Measurements from ENCODE around the gene F12.
A peak's percentile ranks its signal among the peaks of the same experiment; 100 is the strongest.

The F12 gene

DNA sequence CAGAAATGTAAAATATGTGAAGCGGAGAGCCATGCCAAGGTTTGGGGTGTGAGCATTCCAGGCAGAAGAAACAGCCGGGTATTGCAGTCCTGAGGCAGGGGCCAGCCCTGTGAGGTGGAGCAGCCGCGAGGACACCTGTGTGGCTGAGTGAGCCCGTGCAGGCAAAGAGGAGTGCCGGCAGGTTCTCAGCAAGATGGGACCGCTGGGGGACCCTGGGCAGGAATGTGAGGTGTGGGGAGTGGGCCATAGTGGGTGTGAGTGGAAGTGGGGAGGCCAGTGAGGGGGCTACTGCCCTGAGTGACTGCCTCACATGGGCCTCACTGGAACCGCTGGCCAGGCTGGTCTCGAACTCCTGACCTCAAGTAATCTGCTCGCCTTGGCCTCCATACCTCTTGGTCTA lies 29.1 kb upstream of the F12 start:
- no peaks in the 10 kb centered on the region for H3K27me3 ChIP-seq (ENCODE audit: insufficient read depth, poor library complexity, severe bottlenecking)
- H3K9me3 ChIP-seq (ENCODE audit: severe bottlenecking): no peaks in the 10 kb centered on the region
- peaks cover 44% of the 10 kb centered on the region for H3K36me3 ChIP-seq (ENCODE audit: low read depth)
- TF ChIP-seq, protein P1, sequence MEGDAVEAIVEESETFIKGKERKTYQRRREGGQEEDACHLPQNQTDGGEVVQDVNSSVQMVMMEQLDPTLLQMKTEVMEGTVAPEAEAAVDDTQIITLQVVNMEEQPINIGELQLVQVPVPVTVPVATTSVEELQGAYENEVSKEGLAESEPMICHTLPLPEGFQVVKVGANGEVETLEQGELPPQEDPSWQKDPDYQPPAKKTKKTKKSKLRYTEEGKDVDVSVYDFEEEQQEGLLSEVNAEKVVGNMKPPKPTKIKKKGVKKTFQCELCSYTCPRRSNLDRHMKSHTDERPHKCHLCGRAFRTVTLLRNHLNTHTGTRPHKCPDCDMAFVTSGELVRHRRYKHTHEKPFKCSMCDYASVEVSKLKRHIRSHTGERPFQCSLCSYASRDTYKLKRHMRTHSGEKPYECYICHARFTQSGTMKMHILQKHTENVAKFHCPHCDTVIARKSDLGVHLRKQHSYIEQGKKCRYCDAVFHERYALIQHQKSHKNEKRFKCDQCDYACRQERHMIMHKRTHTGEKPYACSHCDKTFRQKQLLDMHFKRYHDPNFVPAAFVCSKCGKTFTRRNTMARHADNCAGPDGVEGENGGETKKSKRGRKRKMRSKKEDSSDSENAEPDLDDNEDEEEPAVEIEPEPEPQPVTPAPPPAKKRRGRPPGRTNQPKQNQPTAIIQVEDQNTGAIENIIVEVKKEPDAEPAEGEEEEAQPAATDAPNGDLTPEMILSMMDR (IDR thresholded peaks at IDR 0.05; ENCODE audit: poor library complexity, severe bottlenecking): no peak
- H3K4me1 ChIP-seq (ENCODE audit: insufficient read depth, poor library complexity, severe bottlenecking): no peaks in the 10 kb centered on the region
- ATAC-seq (ENCODE audit: low read depth) (no peak), DNase-seq (ENCODE audit: low spot score) (no peak)
- no peak overlapping the region for H3K27ac ChIP-seq (ENCODE audit: poor library complexity, severe bottlenecking)
- no peak overlapping the region for H3K4me3 ChIP-seq (ENCODE audit: severe bottlenecking)

DNA sequence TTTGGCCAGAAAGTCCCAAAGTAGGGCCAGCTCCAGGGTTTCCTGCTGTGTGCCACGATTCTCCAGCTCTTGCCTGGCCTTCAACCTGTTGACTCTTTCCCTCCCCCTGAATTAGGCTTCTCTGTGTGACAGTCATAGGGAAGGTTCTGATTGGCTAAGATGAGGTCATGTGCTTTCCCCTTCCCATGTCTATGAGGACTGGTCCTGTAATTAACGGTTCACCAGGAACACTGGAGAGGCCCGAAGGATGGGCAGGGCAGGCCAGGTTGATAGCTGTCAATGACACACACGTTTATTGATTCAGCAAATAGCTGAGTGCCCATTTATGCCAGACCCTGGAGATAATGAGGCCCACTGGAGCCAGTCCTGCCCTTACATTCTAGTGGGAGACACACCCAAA lies 28.3 kb upstream of the F12 start:
- H3K27ac ChIP-seq (ENCODE audit: poor library complexity, severe bottlenecking): no peak overlapping the region
- no peaks in the 10 kb centered on the region for H3K4me1 ChIP-seq (ENCODE audit: insufficient read depth, poor library complexity, severe bottlenecking)
- DNase-seq (ENCODE audit: low spot score): no peak
- H3K36me3 ChIP-seq (ENCODE audit: low read depth): peaks cover 53% of the 10 kb centered on the region
- no peaks in the 10 kb centered on the region for H3K9me3 ChIP-seq (ENCODE audit: severe bottlenecking)
- no peak overlapping the region for H3K4me3 ChIP-seq (ENCODE audit: severe bottlenecking)
- TF ChIP-seq, protein P1 (IDR thresholded peaks at IDR 0.05; ENCODE audit: poor library complexity, severe bottlenecking): no peak
- no peaks in the 10 kb centered on the region for H3K27me3 ChIP-seq (ENCODE audit: insufficient read depth, poor library complexity, severe bottlenecking)
- ATAC-seq (ENCODE audit: low read depth): no peak

DNA sequence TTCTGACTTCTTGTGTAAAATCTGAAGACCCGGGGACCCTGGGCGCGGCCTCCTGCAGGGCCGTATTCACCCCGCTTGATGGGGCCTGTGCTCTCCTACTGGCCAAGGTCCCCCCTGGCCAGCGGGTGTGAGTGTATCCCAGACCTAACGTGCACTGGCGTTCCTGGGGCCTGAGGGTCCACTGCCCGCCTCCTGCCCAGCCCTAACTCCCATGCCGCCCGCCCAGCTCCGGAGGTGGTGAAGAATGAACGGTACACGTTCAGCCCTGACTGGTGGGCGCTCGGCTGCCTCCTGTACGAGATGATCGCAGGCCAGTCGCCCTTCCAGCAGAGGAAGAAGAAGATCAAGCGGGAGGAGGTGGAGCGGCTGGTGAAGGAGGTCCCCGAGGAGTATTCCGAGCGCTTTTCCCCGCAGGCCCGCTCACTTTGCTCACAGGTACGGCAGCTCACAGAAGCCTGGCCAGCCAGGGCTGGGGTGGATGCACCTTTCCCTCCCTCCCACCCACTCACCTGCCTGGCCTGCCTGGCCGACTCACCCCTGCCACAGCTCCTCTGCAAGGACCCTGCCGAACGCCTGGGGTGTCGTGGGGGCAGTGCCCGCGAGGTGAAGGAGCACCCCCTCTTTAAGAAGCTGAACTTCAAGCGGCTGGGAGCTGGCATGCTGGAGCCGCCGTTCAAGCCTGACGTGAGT lies 26.6 kb upstream of the F12 start:
- no peaks in the 10 kb centered on the region for H3K27me3 ChIP-seq (ENCODE audit: insufficient read depth, poor library complexity, severe bottlenecking)
- DNase-seq (ENCODE audit: low spot score): peak; percentile 78
- H3K36me3 ChIP-seq (ENCODE audit: low read depth): peaks cover 69% of the 10 kb centered on the region
- H3K9me3 ChIP-seq (ENCODE audit: severe bottlenecking): no peaks in the 10 kb centered on the region
- H3K4me1 ChIP-seq (ENCODE audit: insufficient read depth, poor library complexity, severe bottlenecking): no peaks in the 10 kb centered on the region
- H3K4me3 ChIP-seq (ENCODE audit: severe bottlenecking): no peak overlapping the region
- ATAC-seq (ENCODE audit: low read depth): no peak
- TF ChIP-seq, protein P1 (IDR thresholded peaks at IDR 0.05; ENCODE audit: poor library complexity, severe bottlenecking): no peak
- no peak overlapping the region for H3K27ac ChIP-seq (ENCODE audit: poor library complexity, severe bottlenecking)

DNA sequence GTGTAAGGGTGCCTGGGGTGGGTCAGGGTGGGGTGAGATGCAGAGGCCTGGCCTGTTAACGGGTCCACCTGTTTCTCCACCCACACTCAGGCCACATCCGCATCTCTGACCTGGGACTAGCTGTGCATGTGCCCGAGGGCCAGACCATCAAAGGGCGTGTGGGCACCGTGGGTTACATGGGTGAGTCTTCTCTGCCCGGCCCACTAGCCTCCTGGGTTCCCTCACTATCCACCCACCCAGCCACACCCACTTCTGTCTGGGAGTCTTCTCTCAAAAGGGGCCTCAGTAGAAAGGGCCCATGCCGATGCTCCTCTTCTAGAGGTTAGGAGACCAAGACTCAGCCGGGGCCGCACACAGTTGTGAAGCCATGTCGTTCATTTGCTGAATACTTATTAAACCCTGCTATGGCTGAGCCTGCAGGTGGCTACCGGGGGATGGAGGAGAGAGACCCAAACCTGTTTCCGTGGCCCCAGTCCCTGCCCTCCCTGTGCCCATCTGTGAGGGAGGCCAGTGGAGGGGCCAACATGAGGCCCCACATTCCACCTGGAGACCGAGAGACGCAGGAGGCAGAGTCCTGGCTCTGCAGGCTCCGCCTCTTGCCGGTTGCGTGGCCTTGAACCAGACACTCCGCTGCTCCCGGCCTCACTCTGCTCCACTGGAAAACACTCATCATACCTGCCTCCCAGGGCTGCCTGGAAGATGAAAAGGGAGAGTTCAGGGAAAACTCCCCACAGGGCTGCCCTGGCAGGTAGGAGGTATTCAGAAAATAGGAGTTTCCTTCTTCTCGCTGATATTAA lies 25.8 kb upstream of the F12 start:
- TF ChIP-seq, protein P1 (IDR thresholded peaks at IDR 0.05; ENCODE audit: poor library complexity, severe bottlenecking): no peak
- ATAC-seq (ENCODE audit: low read depth) (no peak), DNase-seq (ENCODE audit: low spot score) (peak; percentile 73)
- Histone ChIP-seq H3K4me1 (ENCODE audit: insufficient read depth, poor library complexity, severe bottlenecking) (no peaks in the 10 kb centered on the region), H3K9me3 (ENCODE audit: severe bottlenecking) (no peaks in the 10 kb centered on the region), H3K4me3 (ENCODE audit: severe bottlenecking) (no peak overlapping the region), H3K27ac (ENCODE audit: poor library complexity, severe bottlenecking) (no peak overlapping the region), H3K36me3 (ENCODE audit: low read depth) (peaks cover 76% of the 10 kb centered on the region), H3K27me3 (ENCODE audit: insufficient read depth, poor library complexity, severe bottlenecking) (no peaks in the 10 kb centered on the region)

DNA sequence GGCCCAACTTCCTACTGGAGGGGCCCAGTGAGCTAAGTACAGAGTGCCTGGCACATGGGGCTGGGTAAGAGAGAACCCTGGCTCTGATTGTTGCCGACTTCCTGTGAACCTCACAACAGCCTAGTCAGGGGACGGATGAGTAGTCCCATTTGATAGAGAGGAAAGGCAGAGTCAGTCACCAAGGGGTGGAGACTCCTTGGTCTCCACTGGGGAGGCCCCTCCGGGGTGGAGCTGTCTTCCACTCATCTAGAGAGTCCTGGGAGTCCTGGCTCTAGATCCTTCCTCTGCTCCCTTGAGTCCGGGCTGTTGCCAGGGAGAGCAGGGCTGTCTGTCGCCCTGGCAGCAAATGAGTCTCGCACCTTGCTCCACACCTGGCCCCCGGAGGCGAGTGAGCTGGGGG lies 25.1 kb upstream of the F12 start:
- H3K4me1 ChIP-seq (ENCODE audit: insufficient read depth, poor library complexity, severe bottlenecking): no peaks in the 10 kb centered on the region
- no peaks in the 10 kb centered on the region for H3K9me3 ChIP-seq (ENCODE audit: severe bottlenecking)
- no peak overlapping the region for H3K27ac ChIP-seq (ENCODE audit: poor library complexity, severe bottlenecking)
- peaks cover 76% of the 10 kb centered on the region for H3K36me3 ChIP-seq (ENCODE audit: low read depth)
- ATAC-seq (ENCODE audit: low read depth) (no peak), DNase-seq (ENCODE audit: low spot score) (no peak)
- TF ChIP-seq, protein P1 (IDR thresholded peaks at IDR 0.05; ENCODE audit: poor library complexity, severe bottlenecking): no peak
- H3K27me3 ChIP-seq (ENCODE audit: insufficient read depth, poor library complexity, severe bottlenecking): no peaks in the 10 kb centered on the region
- H3K4me3 ChIP-seq (ENCODE audit: severe bottlenecking): no peak overlapping the region
